ENCODE measurements around the gene MORF4L1. TPM values are rescaled to one million over a fixed set of nuclear protein-coding genes. Genes with fewer than 3 reads are reported as not detected.

Gene MORF4L1
- total RNA-seq, 1 donor from 2014 or later: 398 TPM

DNA sequence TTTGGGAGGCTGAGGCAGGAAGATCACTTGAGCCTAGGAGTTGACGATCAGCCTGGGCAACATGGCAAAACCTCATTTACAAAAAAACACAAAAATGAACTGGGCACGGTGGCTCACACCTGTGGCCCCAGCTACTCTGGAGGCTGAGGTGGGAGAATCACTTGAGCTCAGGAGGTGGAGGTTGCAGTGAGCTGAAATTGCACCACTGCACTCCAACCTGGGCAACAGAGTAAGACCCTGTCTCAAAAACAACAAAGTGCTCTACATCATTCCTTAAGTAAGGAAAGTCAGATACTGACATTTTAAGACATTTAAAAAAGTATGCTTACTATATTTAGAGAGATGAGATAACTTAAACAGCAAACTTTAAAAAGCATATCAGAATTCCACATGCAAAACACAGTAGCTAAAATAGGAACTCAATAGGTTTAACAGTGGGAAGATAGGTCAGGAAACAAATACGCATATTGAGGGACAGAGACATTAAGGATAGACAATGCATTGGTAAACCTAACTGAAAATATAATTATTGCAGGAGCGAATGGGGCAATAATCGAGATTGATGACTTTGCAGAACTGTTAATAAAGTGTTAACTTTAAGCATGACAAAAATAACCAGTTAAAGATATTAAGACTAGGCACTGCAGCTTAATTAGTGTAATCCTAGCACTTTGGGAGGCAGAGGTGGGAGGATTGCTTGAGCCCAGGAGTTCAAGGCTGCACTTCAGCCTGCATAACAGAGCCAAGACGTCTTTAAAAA is 32.1 kb downstream of the MORF4L1 start:
- H3K4me3 Mint-ChIP-seq (ENCODE audit: unreplicated experiment): no peak overlapping the region
- peaks cover 90% of the 10 kb centered on the region for H4K20me1 ChIP-seq (ENCODE audit: insufficient read depth, low read length)
- H3K36me3 Mint-ChIP-seq (ENCODE audit: low read depth, unreplicated experiment): peaks cover 24% of the 10 kb centered on the region

DNA sequence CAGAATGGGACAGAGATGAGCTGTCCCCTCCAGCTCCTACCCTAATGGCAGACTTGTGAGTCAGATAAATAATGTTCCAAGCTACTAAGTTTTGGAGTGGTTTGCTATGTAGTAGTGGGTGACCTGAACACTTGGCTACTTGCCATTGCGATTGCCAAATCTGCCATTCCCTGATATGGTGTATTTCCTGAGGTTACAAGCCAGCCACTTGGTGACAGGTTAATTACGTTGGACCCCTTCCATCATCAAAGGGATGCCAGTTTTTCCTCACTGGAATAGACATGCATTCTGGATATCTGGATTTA is 33.6 kb downstream of the MORF4L1 start:
- Histone ChIP-seq H3K9me3 (ENCODE audit: insufficient read depth, low read depth, low read length) (no peaks in the 10 kb centered on the region), H3K79me2 (ENCODE audit: insufficient read depth, low read length) (peaks cover 46% of the 10 kb centered on the region), H3K27me3 (ENCODE audit: insufficient read depth, low read length) (no peaks in the 10 kb centered on the region), H4K20me1 (ENCODE audit: insufficient read depth, low read length) (peaks cover 91% of the 10 kb centered on the region), H3K4me2 (ENCODE audit: low read length) (peak overlapping the region; percentile 14), H3K36me3 (ENCODE audit: insufficient read depth, low read length) (peaks cover 47% of the 10 kb centered on the region), H3K4me3 (ENCODE audit: insufficient read depth, low read depth, low read length) (no peak overlapping the region), H3K27ac (ENCODE audit: low read depth, low read length) (peak overlapping the region; percentile 24), H2AFZ (ENCODE audit: low read depth, low read length) (no peak overlapping the region), H3K4me1 (ENCODE audit: insufficient read depth, low read length) (peaks cover 7% of the 10 kb centered on the region), H3K9ac (ENCODE audit: low read length) (no peak overlapping the region)
- FAIRE-seq (no peak), DNase-seq (ENCODE audit: low read depth) (peak; percentile 72)
- H3K9me3 Mint-ChIP-seq (ENCODE audit: unreplicated experiment): no peaks in the 10 kb centered on the region
- H3K27ac Mint-ChIP-seq (ENCODE audit: unreplicated experiment): peak overlapping the region; percentile 56
- peaks cover 26% of the 10 kb centered on the region for H3K36me3 Mint-ChIP-seq (ENCODE audit: low read depth, unreplicated experiment)
- no peak for TF ChIP-seq EZH2 (IDR thresholded peaks at IDR 0.05; ENCODE audit: insufficient read depth, low read length)
- TF ChIP-seq, protein P1, sequence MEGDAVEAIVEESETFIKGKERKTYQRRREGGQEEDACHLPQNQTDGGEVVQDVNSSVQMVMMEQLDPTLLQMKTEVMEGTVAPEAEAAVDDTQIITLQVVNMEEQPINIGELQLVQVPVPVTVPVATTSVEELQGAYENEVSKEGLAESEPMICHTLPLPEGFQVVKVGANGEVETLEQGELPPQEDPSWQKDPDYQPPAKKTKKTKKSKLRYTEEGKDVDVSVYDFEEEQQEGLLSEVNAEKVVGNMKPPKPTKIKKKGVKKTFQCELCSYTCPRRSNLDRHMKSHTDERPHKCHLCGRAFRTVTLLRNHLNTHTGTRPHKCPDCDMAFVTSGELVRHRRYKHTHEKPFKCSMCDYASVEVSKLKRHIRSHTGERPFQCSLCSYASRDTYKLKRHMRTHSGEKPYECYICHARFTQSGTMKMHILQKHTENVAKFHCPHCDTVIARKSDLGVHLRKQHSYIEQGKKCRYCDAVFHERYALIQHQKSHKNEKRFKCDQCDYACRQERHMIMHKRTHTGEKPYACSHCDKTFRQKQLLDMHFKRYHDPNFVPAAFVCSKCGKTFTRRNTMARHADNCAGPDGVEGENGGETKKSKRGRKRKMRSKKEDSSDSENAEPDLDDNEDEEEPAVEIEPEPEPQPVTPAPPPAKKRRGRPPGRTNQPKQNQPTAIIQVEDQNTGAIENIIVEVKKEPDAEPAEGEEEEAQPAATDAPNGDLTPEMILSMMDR (IDR thresholded peaks at IDR 0.05; ENCODE audit: insufficient read depth, low read depth, low read length): no peak
- H3K27me3 Mint-ChIP-seq (ENCODE audit: low read depth, unreplicated experiment): no peaks in the 10 kb centered on the region
- no peak overlapping the region for H3K4me3 Mint-ChIP-seq (ENCODE audit: unreplicated experiment)
- H3K4me1 Mint-ChIP-seq (ENCODE audit: low read depth, unreplicated experiment): peaks cover 36% of the 10 kb centered on the region

More for the DNA sequence above, 32.1 kb downstream of the MORF4L1 start:
- H3K27me3 ChIP-seq (ENCODE audit: insufficient read depth, low read length): no peaks in the 10 kb centered on the region
- peaks cover 26% of the 10 kb centered on the region for H3K4me1 Mint-ChIP-seq (ENCODE audit: low read depth, unreplicated experiment)
- TF ChIP-seq EZH2 (IDR thresholded peaks at IDR 0.05; ENCODE audit: insufficient read depth, low read length): no peak
- TF ChIP-seq, protein P1 (IDR thresholded peaks at IDR 0.05; ENCODE audit: insufficient read depth, low read depth, low read length): no peak
- no peak overlapping the region for H2AFZ ChIP-seq (ENCODE audit: low read depth, low read length)
- H3K4me1 ChIP-seq (ENCODE audit: insufficient read depth, low read length): peaks cover 7% of the 10 kb centered on the region
- no peak overlapping the region for H3K27ac ChIP-seq (ENCODE audit: low read depth, low read length)
- peak overlapping the region; percentile 11 for H3K27ac Mint-ChIP-seq (ENCODE audit: unreplicated experiment)
- no peak overlapping the region for H3K4me2 ChIP-seq (ENCODE audit: low read length)
- no peaks in the 10 kb centered on the region for H3K9me3 Mint-ChIP-seq (ENCODE audit: unreplicated experiment)
- H3K36me3 ChIP-seq (ENCODE audit: insufficient read depth, low read length): peaks cover 51% of the 10 kb centered on the region
- FAIRE-seq: no peak
- no peak for DNase-seq (ENCODE audit: low read depth)
- H3K9me3 ChIP-seq (ENCODE audit: insufficient read depth, low read depth, low read length): no peaks in the 10 kb centered on the region
- H3K4me3 ChIP-seq (ENCODE audit: insufficient read depth, low read depth, low read length): no peak overlapping the region
- H3K9ac ChIP-seq (ENCODE audit: low read length): no peak overlapping the region
- peaks cover 51% of the 10 kb centered on the region for H3K79me2 ChIP-seq (ENCODE audit: insufficient read depth, low read length)
- no peaks in the 10 kb centered on the region for H3K27me3 Mint-ChIP-seq (ENCODE audit: low read depth, unreplicated experiment)

DNA sequence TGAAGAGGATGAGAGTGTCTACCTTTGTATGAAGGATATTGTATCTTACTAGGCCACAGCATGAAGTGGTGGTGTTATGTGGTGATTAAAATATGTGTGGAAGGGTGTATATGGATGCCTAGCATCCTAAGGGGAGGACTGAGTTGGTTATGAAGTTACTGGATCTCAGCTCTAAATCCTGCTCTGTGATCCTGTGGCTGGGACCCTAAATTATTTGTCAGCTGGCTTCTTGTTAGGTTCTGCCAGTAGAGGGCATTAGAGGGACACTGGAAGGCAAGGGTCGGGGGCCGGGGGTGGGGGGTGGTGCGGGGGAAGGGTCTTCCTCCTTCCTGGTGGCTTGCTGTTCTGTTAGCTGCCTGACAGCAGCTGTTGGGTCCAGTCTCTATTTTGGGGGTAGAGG is 34.9 kb downstream of the MORF4L1 start:
- no peak for TF ChIP-seq EZH2 (IDR thresholded peaks at IDR 0.05; ENCODE audit: insufficient read depth, low read length)
- TF ChIP-seq, protein P1 (IDR thresholded peaks at IDR 0.05; ENCODE audit: insufficient read depth, low read depth, low read length): peak; percentile 4
- H3K36me3 ChIP-seq (ENCODE audit: insufficient read depth, low read length): peaks cover 43% of the 10 kb centered on the region
- FAIRE-seq (no peak), DNase-seq (ENCODE audit: low read depth) (no peak)
- peaks cover 31% of the 10 kb centered on the region for H3K4me1 Mint-ChIP-seq (ENCODE audit: low read depth, unreplicated experiment)
- peak overlapping the region; percentile 4 for H3K27ac Mint-ChIP-seq (ENCODE audit: unreplicated experiment)
- no peak overlapping the region for H3K4me3 Mint-ChIP-seq (ENCODE audit: unreplicated experiment)
- H3K9ac ChIP-seq (ENCODE audit: low read length): no peak overlapping the region
- H3K79me2 ChIP-seq (ENCODE audit: insufficient read depth, low read length): peaks cover 47% of the 10 kb centered on the region
- H3K4me1 ChIP-seq (ENCODE audit: insufficient read depth, low read length): peaks cover 7% of the 10 kb centered on the region
- H3K9me3 Mint-ChIP-seq (ENCODE audit: unreplicated experiment): no peaks in the 10 kb centered on the region
- H3K36me3 Mint-ChIP-seq (ENCODE audit: low read depth, unreplicated experiment): peaks cover 23% of the 10 kb centered on the region
- no peaks in the 10 kb centered on the region for H3K27me3 Mint-ChIP-seq (ENCODE audit: low read depth, unreplicated experiment)
- H3K27me3 ChIP-seq (ENCODE audit: insufficient read depth, low read length): no peaks in the 10 kb centered on the region
- no peak overlapping the region for H2AFZ ChIP-seq (ENCODE audit: low read depth, low read length)
- H3K4me2 ChIP-seq (ENCODE audit: low read length): no peak overlapping the region
- no peak overlapping the region for H3K27ac ChIP-seq (ENCODE audit: low read depth, low read length)
- peaks cover 94% of the 10 kb centered on the region for H4K20me1 ChIP-seq (ENCODE audit: insufficient read depth, low read length)
- H3K4me3 ChIP-seq (ENCODE audit: insufficient read depth, low read depth, low read length): no peak overlapping the region
- no peaks in the 10 kb centered on the region for H3K9me3 ChIP-seq (ENCODE audit: insufficient read depth, low read depth, low read length)
